Natural killer cell (primary cell): ENCODE measurements around the gene PDCD6IP. TPM values are rescaled to one million over a fixed set of nuclear protein-coding genes. Genes with fewer than 3 reads are reported as not detected.

Experiments
- ATAC-seq, 3 donors: fragments of 150-1000 bp in 2 of 3; fragments of 200-7000 bp in 1 of 3; cut with Tn5 transposase; 1 replicate in 1 of 3; 2 replicates in 2 of 3; pipeline ENCODE4 v1.10.0; 2021; ENCODE audit warnings: mild to moderate bottlenecking in 2 of 3, moderate library complexity in 2 of 3
- DNase-seq, 2 donors: peaks; one replicate each; pipeline versions ENCODE4 v3.0.0 to v3.0.0-alpha.2; 2013 to 2021; ENCODE audit warnings: mixed read lengths in 1 of 2
- H3K27ac ChIP-seq: one replicate; pipeline ENCODE4 v1.5.1; 2013; ENCODE audit warnings: mild to moderate bottlenecking, low read length
- H3K27me3 ChIP-seq: one replicate; pipeline ENCODE4 v1.6.1; 2013; ENCODE audit warnings: low read length; ENCODE audit not compliant: control insufficient read depth, insufficient read depth
- H3K36me3 ChIP-seq: one replicate; pipeline ENCODE4 v1.6.1; 2013; ENCODE audit warnings: low read length; ENCODE audit not compliant: control insufficient read depth, insufficient read depth
- H3K4me1 ChIP-seq: one replicate; pipeline ENCODE4 v1.6.1; 2013; ENCODE audit warnings: low read length; ENCODE audit not compliant: control insufficient read depth, insufficient read depth
- H3K4me3 ChIP-seq: one replicate; pipeline ENCODE4 v1.5.1; 2013; ENCODE audit warnings: low read length
- H3K9me3 ChIP-seq: one replicate; pipeline ENCODE4 v1.6.1; 2013; ENCODE audit warnings: low read length; ENCODE audit not compliant: control insufficient read depth, insufficient read depth
- H3K27ac Mint-ChIP-seq, 2 donors: one replicate each; pipeline ENCODE4 v1.8.0; 2022; ENCODE audit warnings: mild to moderate bottlenecking in 2 of 2, mixed read lengths in 2 of 2, moderate library complexity in 1 of 2
- H3K27me3 Mint-ChIP-seq, 2 donors: one replicate each; pipeline ENCODE4 v1.8.0; 2022; ENCODE audit warnings: low read depth in 2 of 2, mixed read lengths in 2 of 2
- H3K36me3 Mint-ChIP-seq: one replicate; pipeline ENCODE4 v1.8.0; 2022; ENCODE audit warnings: mixed read lengths
- H3K4me1 Mint-ChIP-seq, 2 donors: one replicate each; pipeline ENCODE4 v1.8.0; 2022; ENCODE audit warnings: mixed read lengths in 2 of 2
- H3K4me3 Mint-ChIP-seq: one replicate; pipeline ENCODE4 v1.8.0; 2022; ENCODE audit warnings: mild to moderate bottlenecking, moderate library complexity, mixed read lengths
- H3K9me3 Mint-ChIP-seq, 2 donors: one replicate each; pipeline ENCODE4 v1.8.0; 2022; ENCODE audit warnings: mixed read lengths in 2 of 2
- WGBS: methylation state at CpG from one replicate; pipeline ENCODE4 v1.1.7; 2013; ENCODE audit warnings: missing lambda C conversion rate; ENCODE audit not compliant: insufficient coverage; 5-methylcytosine and 5-hydroxymethylcytosine counted together
- intact Hi-C: fragments of 100-400 bp; cut with micrococcal nuclease; formaldehyde crosslinking; loops from one replicate; pipeline ENCODE4 v1.14.2; 2022
- total RNA-seq, 4 donors: library from RNA; stranded (reverse); fragments of 120-200 nt in 1 of 4; gene quantifications; one replicate each; pipeline versions ENCODE4 v1.2.3 to v1.2.4, GENCODE V29; 2013 to 2022
- TF ChIP-seq, protein P1 (sequence below): fragments of 200-600 bp; IDR thresholded peaks from one replicate; pipeline ENCODE4 v1.8.0; 2022; ENCODE audit warnings: antibody characterized with exemption

The PDCD6IP gene
- total RNA-seq, 3 donors from 2014 or later (not counting 1 experiment from before 2014, with no cell fraction given), result 170 to 182 (median 179) TPM

DNA sequence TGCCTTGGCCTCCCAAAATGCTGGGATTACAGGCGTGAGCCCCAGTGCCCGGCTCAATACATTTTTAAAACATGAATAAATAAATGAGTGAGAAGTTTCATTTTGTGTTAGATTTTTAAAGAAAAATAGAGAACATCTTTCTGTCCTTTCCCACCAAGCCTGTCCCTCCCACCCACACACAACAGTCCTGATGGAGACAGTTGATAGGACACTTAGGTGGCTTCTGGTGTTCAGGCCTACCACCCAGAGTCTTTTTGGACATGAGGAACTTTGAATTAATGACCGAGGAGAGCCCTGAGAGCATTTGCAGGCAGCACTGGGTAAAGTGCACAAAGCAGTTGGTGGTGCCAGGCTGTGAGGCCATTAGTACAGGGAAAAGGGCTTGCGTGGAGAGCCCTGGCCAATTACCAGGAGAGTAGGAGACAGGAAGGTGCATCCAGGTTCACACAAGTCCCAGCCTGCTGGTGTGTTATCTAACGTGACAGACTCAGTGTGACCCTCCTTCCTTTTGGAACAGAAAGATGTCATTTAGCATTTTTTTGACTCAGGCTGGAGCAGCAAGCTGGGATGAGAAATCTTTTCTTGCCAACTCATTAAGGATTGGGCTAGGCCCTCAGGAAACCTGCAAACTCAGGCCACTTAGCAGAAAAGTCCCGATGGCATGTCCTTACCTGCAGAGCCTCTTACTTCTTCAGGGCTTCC is 103.6 kb downstream of the PDCD6IP start:
- ATAC-seq (no peak), DNase-seq (no peak)
- H3K9me3 Mint-ChIP-seq, result no peaks in the 10 kb centered on the region
- no peak overlapping the region for H3K4me3 ChIP-seq
- WGBS, result 89% methylated on average over 4 of the region's 6 CpGs
- no peaks in the 10 kb centered on the region for H3K27me3 ChIP-seq
- H3K27me3 Mint-ChIP-seq, result no peaks in the 10 kb centered on the region
- TF ChIP-seq, protein P1, sequence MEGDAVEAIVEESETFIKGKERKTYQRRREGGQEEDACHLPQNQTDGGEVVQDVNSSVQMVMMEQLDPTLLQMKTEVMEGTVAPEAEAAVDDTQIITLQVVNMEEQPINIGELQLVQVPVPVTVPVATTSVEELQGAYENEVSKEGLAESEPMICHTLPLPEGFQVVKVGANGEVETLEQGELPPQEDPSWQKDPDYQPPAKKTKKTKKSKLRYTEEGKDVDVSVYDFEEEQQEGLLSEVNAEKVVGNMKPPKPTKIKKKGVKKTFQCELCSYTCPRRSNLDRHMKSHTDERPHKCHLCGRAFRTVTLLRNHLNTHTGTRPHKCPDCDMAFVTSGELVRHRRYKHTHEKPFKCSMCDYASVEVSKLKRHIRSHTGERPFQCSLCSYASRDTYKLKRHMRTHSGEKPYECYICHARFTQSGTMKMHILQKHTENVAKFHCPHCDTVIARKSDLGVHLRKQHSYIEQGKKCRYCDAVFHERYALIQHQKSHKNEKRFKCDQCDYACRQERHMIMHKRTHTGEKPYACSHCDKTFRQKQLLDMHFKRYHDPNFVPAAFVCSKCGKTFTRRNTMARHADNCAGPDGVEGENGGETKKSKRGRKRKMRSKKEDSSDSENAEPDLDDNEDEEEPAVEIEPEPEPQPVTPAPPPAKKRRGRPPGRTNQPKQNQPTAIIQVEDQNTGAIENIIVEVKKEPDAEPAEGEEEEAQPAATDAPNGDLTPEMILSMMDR, result no peak
- intact Hi-C loops, result no loop called here
- no peaks in the 10 kb centered on the region for H3K4me1 Mint-ChIP-seq
- no peaks in the 10 kb centered on the region for H3K36me3 ChIP-seq
- no peak overlapping the region for H3K27ac ChIP-seq
- H3K4me3 Mint-ChIP-seq, result no peak overlapping the region
- no peak overlapping the region for H3K27ac Mint-ChIP-seq
- H3K4me1 ChIP-seq, result no peaks in the 10 kb centered on the region
- no peaks in the 10 kb centered on the region for H3K36me3 Mint-ChIP-seq
- H3K9me3 ChIP-seq, result no peaks in the 10 kb centered on the region

DNA sequence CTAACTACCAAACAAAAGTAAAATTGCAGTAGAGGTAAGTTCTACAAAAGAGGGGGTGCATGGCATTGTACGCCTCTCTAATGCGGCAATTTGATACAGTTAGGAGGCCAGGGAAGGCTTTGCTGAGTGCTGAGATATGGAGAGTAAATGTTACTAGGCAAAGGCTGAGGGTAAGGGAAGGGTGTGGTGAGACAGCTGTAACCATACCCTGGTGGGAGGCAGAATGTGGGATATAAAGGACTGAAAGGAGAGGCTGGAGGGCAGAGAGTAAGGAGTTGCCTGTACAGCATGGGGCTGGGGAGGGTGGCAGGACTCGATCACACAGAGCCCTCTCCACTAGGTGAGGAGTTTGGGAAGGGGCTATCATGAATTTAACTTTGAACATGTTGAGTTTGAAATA is 106.3 kb downstream of the PDCD6IP start:
- Mint-ChIP-seq H3K27ac (no peak overlapping the region), H3K4me1 (no peaks in the 10 kb centered on the region), H3K36me3 (no peaks in the 10 kb centered on the region), H3K27me3 (no peaks in the 10 kb centered on the region), H3K4me3 (no peak overlapping the region), H3K9me3 (no peaks in the 10 kb centered on the region)
- TF ChIP-seq, protein P1, result no peak
- DNase-seq, result no peak
- no peak overlapping the region for H3K4me3 ChIP-seq
- H3K27me3 ChIP-seq, result no peaks in the 10 kb centered on the region
- WGBS, result 97% methylated on average over 3 of the region's 3 CpGs
- no peak overlapping the region for H3K27ac ChIP-seq
- H3K4me1 ChIP-seq, result no peaks in the 10 kb centered on the region
- intact Hi-C loops, result no loop called here
- ATAC-seq, result no peak
- H3K36me3 ChIP-seq, result no peaks in the 10 kb centered on the region
- no peaks in the 10 kb centered on the region for H3K9me3 ChIP-seq

DNA sequence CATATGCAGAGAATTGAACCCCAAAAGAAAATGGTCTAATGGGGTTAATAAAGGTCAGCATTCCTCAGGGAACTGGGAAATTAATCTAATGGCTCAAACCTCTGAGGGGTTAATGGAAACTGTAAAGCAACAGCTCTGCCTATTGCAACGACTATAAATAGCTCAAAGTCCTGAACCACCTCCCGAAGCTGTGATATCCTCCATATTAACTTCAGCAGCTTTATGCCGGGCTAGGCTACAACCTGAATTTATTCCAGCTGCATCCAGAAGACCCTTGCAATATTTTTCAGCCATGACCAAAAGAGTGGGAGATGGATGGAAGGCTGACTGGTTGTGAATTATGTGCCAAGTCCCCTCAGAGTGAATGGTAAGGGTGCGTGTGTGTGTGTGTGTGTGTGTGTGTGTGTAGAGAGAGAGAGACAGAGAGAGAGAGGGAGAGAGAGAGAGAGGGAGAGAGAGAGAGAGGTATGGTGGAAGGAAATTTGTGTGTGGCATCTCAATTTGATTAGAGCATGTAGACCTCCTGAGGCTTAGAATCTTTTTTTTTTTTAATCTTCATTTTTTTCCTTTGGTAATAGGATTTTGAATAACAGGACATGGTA is 109.9 kb downstream of the PDCD6IP start:
- H3K4me3 ChIP-seq, result no peak overlapping the region
- no peaks in the 10 kb centered on the region for H3K36me3 Mint-ChIP-seq
- H3K4me3 Mint-ChIP-seq, result no peak overlapping the region
- TF ChIP-seq, protein P1, result no peak
- no peaks in the 10 kb centered on the region for H3K36me3 ChIP-seq
- DNase-seq (no peak), ATAC-seq (no peak)
- H3K27me3 Mint-ChIP-seq, result no peaks in the 10 kb centered on the region
- H3K27me3 ChIP-seq, result no peaks in the 10 kb centered on the region
- 63% methylated on average over 4 of the region's 4 CpGs for WGBS
- H3K9me3 ChIP-seq, result no peaks in the 10 kb centered on the region
- no peak overlapping the region for H3K27ac Mint-ChIP-seq
- no peaks in the 10 kb centered on the region for H3K4me1 ChIP-seq
- no peaks in the 10 kb centered on the region for H3K4me1 Mint-ChIP-seq
- intact Hi-C loops, result no loop called here
- no peak overlapping the region for H3K27ac ChIP-seq
- no peaks in the 10 kb centered on the region for H3K9me3 Mint-ChIP-seq
